ENCODE results near the gene MYBPC2. TPM values are rescaled to one million over a fixed set of nuclear protein-coding genes. Genes with fewer than 3 reads are reported as not detected.

MYBPC2 gene
- total and polyA plus RNA-seq, 2 of the 4 experiments (the other 2 are of a cell fraction), result not detected

- TF ChIP-seq CHD1 (IDR thresholded peaks at IDR 0.05; ENCODE audit: low read depth, low read length), result no peak
Observed at GRCh38 chr19:50401605-50402450, 30.9 kb upstream of the MYBPC2 start (continued).

- Histone ChIP-seq H3K4me3 (ENCODE audit: insufficient read depth, low read depth, low read length) (no peak overlapping the region), H3K56ac (ENCODE audit: extremely low read depth, insufficient read depth, low read length) (no peak overlapping the region), H3K23ac (ENCODE audit: low read depth, low read length) (no peak overlapping the region), H3K4me2 (ENCODE audit: low read depth, low read length) (no peak overlapping the region), H2AK5ac (ENCODE audit: low read depth, low read length) (no peak overlapping the region), H4K20me1 (ENCODE audit: insufficient read depth, low read length) (peaks cover 3% of the 10 kb centered on the region; the same call in 1 of the 2 replicates), H2BK20ac (ENCODE audit: low read depth, low read length) (no peak overlapping the region), H4K91ac (ENCODE audit: insufficient read depth, low read depth, low read length) (no peak overlapping the region), H2AK9ac (replicated peaks; ENCODE audit: low read depth, low read length, poor library complexity) (no peak overlapping the region), H3K27ac (ENCODE audit: insufficient read depth, low read length) (no peak overlapping the region), H4K5ac (ENCODE audit: low read depth, low read length) (no peak overlapping the region), H4K8ac (ENCODE audit: low read depth in 2 of 2, low read length in 2 of 2) (no peak overlapping the region), H3K4ac (ENCODE audit: low read depth, low read length) (no peak overlapping the region), H2AFZ (replicated peaks; ENCODE audit: low read length, poor library complexity) (no peak overlapping the region), H3K9me1 (ENCODE audit: insufficient read depth, low read length) (no peaks in the 10 kb centered on the region; the same call in 1 of the 2 replicates), H2BK5ac (ENCODE audit: low read depth, low read length, poor library complexity, severe bottlenecking) (no peak overlapping the region), H3K9ac (ENCODE audit: low read depth, low read length) (no peak overlapping the region), H3K4me1 (ENCODE audit: control insufficient read depth, insufficient read depth, low read length) (no peaks in the 10 kb centered on the region), H2BK120ac (ENCODE audit: low read depth, low read length) (no peak overlapping the region), H3K27me3 (ENCODE audit: control insufficient read depth, insufficient read depth, low read length) (no peaks in the 10 kb centered on the region), H3K36me3 (ENCODE audit: control insufficient read depth, insufficient read depth, low read length) (peaks cover 9% of the 10 kb centered on the region), H3K14ac (replicated peaks; ENCODE audit: low read depth, low read length) (no peak overlapping the region), H2BK15ac (ENCODE audit: low read depth, low read length) (no peak overlapping the region), H3K79me1 (ENCODE audit: low read depth in 1 of 2, low read length in 2 of 2) (peaks cover 0 to 6% of the 10 kb centered on the region in 2 experiments; a peak in 2 of 4 replicates), H3K9me3 (ENCODE audit: control insufficient read depth, insufficient read depth, low read length) (no peaks in the 10 kb centered on the region), H3K18ac (ENCODE audit: low read depth, low read length) (no peak overlapping the region)
- ATAC-seq (ENCODE audit: low read depth) (no peak), DNase-seq (no peak)
- BruUV-seq (replicated peaks), result no TSS peak
- POLR2A ChIA-PET (ENCODE audit: unreplicated experiment), result no interaction called here
- intact Hi-C loops (cut with micrococcal nuclease) (no loop called here), in situ Hi-C loops (cut with MboI; ENCODE audit: low sequenced_read_pairs) (no loop called here), dilution Hi-C loops (cut with HindIII; ENCODE audit: low sequenced_read_pairs, unreplicated experiment) (no loop called here)
- 97% methylated on average over 18 of the region's 41 CpGs; no CpG with 5 or more reads in 1 of the 2 experiments for WGBS, 2 experiments (ENCODE audit: extremely low coverage in 2 of 2, insufficient read length in 1 of 2)
- CTCF ChIA-PET, result no interaction called here
- TF ChIP-seq CEBPB (IDR thresholded peaks at IDR 0.05; ENCODE audit: low read depth, low read length) (no peak), SMC3 (IDR thresholded peaks at IDR 0.05; ENCODE audit: low read depth, low read length) (no peak), NFE2L2 (IDR thresholded peaks at IDR 0.05; ENCODE audit: low read depth, low read length) (no peak), ELK1 (IDR thresholded peaks at IDR 0.05; ENCODE audit: borderline replicate concordance, low read depth, low read length) (no peak), USF2 (IDR thresholded peaks at IDR 0.05; ENCODE audit: low read depth, low read length) (no peak), RFX5 (IDR thresholded peaks at IDR 0.05; ENCODE audit: low read depth, low read length) (no peak), POLR2A (IDR thresholded peaks at IDR 0.05; ENCODE audit: low read depth, low read length) (no peak), RAD21 (IDR thresholded peaks at IDR 0.05; ENCODE audit: low read length) (no peak), RCOR1 (IDR thresholded peaks at IDR 0.05; ENCODE audit: insufficient replicate concordance, low read length) (no peak), FOS (IDR thresholded peaks at IDR 0.05; ENCODE audit: low read depth, low read length) (no peak), BHLHE40 (IDR thresholded peaks at IDR 0.05; ENCODE audit: low read depth, low read length) (no peak), MAZ (IDR thresholded peaks at IDR 0.05; ENCODE audit: borderline replicate concordance, low read depth, low read length) (no peak)
Observed at GRCh38 chr19:50402544-50403301, 30.0 kb upstream of the MYBPC2 start.
